ENCODE measurements around the gene ABCC1.

DNA sequence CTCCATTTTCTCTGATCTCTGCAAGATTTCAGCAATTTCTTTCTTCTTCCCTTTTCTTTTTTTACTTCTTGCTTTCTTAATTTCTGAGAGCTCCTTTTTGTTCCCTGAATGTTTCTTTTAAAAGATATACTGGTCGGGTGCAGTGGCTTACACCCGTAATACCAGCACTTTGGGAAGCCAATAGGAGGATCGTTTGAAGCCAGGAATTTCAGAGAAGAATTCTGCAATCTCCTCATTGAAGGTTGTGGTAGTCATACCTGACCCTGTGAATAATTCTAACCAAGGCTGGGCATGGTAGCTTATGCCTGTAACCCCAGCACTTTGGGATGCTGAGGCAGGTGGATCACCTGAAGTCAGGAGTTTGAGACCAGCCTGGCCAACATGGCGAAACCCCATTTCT, 15.6 kb upstream of the ABCC1 start:
- TF ChIP-seq POLR2A (IDR thresholded peaks at IDR 0.05), result no peak
- TF ChIP-seq, protein P1, sequence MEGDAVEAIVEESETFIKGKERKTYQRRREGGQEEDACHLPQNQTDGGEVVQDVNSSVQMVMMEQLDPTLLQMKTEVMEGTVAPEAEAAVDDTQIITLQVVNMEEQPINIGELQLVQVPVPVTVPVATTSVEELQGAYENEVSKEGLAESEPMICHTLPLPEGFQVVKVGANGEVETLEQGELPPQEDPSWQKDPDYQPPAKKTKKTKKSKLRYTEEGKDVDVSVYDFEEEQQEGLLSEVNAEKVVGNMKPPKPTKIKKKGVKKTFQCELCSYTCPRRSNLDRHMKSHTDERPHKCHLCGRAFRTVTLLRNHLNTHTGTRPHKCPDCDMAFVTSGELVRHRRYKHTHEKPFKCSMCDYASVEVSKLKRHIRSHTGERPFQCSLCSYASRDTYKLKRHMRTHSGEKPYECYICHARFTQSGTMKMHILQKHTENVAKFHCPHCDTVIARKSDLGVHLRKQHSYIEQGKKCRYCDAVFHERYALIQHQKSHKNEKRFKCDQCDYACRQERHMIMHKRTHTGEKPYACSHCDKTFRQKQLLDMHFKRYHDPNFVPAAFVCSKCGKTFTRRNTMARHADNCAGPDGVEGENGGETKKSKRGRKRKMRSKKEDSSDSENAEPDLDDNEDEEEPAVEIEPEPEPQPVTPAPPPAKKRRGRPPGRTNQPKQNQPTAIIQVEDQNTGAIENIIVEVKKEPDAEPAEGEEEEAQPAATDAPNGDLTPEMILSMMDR (IDR thresholded peaks at IDR 0.05 in 4 of 5, conservative IDR thresholded peaks at IDR 0.05 in 1 of 5), result no peak
